HCT116 (cell line): ENCODE measurements around the gene MMEL1.

Experiments used
- EGR1 ChIP-seq: IDR thresholded peaks from 2 replicates; pipeline ENCODE4 v1.6.1; 2012; ENCODE audit warnings: low read depth
- EZH2 ChIP-seq: fragments of 200-600 bp; sonication (generic); IDR thresholded peaks from 2 replicates; pipeline ENCODE4 v1.6.1; 2017; ENCODE audit warnings: antibody characterized with exemption, mixed run types
- SIN3A ChIP-seq: IDR thresholded peaks from 2 replicates; pipeline ENCODE4 v1.6.1; 2012; ENCODE audit warnings: low read depth
- ZFX ChIP-seq: fragments of 450-650 bp; IDR thresholded peaks from 2 replicates; pipeline ENCODE4 v1.6.1; 2017
- TF ChIP-seq, protein P1 (sequence below), 3 experiments: fragments of 200-600 bp in 1 of 3; sonication (generic) in 1 of 3; IDR thresholded peaks in 2 of 3; conservative IDR thresholded peaks in 1 of 3; 2 replicates each; pipeline ENCODE4 v1.5.1; 2012 to 2017; ENCODE audit warnings: low read depth in 2 of 3, low read length in 2 of 3, antibody characterized with exemption in 1 of 3, borderline replicate concordance in 1 of 3, control low read depth in 1 of 3, mild to moderate bottlenecking in 1 of 3, mixed read lengths in 1 of 3, mixed run types in 1 of 3, moderate library complexity in 1 of 3; ENCODE audit not compliant: insufficient read depth in 1 of 3
- TF ChIP-seq, protein P2 (sequence below): IDR thresholded peaks from 2 replicates; pipeline ENCODE4 v1.6.1; 2012

DNA sequence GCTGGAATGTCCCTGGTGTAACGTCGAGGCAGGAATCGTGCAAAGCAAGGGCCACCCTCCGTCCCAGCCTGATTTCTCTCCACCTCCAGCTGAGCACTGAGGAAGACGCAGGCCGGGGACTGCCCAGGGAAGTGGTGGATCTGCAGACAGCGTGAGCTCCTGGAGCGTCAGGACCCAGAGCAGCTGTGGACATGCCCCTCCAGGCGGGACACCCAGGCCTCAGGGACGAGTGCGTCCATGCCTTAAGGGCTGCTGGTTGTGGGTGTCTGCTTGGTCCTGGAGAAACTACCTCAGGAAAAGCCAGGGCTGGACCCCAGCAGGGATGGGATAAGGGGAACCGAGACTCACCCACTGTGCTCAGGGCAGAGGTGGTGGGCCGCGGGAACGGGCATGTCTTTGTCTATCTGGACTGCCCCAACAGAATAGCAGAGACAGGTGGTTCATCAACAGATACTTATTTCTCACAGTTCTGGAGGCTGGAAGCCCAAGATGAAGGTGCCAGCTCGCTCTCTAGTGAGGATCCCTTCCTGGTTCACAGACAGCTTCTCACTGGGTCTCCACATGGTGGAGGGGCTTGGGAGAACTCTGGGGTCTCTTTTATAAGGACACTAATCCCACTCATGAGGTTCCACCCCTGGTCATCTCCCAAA, 5.8 kb upstream of the MMEL1 start:
- TF ChIP-seq ZFX (no peak), EZH2 (no peak), SIN3A (no peak), EGR1 (no peak)
- TF ChIP-seq, protein P1, sequence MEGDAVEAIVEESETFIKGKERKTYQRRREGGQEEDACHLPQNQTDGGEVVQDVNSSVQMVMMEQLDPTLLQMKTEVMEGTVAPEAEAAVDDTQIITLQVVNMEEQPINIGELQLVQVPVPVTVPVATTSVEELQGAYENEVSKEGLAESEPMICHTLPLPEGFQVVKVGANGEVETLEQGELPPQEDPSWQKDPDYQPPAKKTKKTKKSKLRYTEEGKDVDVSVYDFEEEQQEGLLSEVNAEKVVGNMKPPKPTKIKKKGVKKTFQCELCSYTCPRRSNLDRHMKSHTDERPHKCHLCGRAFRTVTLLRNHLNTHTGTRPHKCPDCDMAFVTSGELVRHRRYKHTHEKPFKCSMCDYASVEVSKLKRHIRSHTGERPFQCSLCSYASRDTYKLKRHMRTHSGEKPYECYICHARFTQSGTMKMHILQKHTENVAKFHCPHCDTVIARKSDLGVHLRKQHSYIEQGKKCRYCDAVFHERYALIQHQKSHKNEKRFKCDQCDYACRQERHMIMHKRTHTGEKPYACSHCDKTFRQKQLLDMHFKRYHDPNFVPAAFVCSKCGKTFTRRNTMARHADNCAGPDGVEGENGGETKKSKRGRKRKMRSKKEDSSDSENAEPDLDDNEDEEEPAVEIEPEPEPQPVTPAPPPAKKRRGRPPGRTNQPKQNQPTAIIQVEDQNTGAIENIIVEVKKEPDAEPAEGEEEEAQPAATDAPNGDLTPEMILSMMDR (IDR thresholded peaks at IDR 0.05 in 2 of 3, conservative IDR thresholded peaks at IDR 0.05 in 1 of 3; ENCODE audit: borderline replicate concordance in 1 of 3, insufficient read depth in 1 of 3, low read depth in 2 of 3, low read length in 2 of 3), result no peak
- TF ChIP-seq, protein P2, sequence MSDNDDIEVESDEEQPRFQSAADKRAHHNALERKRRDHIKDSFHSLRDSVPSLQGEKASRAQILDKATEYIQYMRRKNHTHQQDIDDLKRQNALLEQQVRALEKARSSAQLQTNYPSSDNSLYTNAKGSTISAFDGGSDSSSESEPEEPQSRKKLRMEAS, result no peak
